ENCODE measurements around the gene DDX11. TPM values are rescaled to one million over a fixed set of nuclear protein-coding genes. Genes with fewer than 3 reads are reported as not detected.
"Not testable (repeated sequence)": the region's sequence is repeated elsewhere in the genome, so short reads cannot be mapped to it uniquely, and the experiment has no call there.

DDX11 gene
- 10 to 100 TPM; 15.3 to 96.1 TPM for total RNA-seq

GRCh38 chr12:31073527-31074332 is at the start of gene DDX11:
TSS of gene DDX11 (plus strand) at chr12:31073860. CDS start at chr12:31078394, 4,534 bp downstream.
- intact Hi-C loops (cut with DNase I); H3K36me3 ChIP-seq; H3K27me3 ChIP-seq; H3K4me1 ChIP-seq; H3K9me3 ChIP-seq: not testable (repeated sequence)
- peak within 1 kb of the TSS; percentile 61 for H3K27ac ChIP-seq
- H3K4me3 ChIP-seq: peak within 1 kb of the TSS; percentile 57
- DNase-seq: peak; percentile 96
- peak within 1 kb of the TSS; percentile 48 to 77 for H3K9ac ChIP-seq (ENCODE audit: low read depth in 2 of 2, low read length in 2 of 2)

- DNase-seq: no peak
- no peak for TF ChIP-seq CTCF (IDR thresholded peaks at IDR 0.05)
- no peaks in the 10 kb centered on the region for H3K27me3 ChIP-seq
- H3K4me1 ChIP-seq: no peaks in the 10 kb centered on the region
- H3K9me3 ChIP-seq: no peaks in the 10 kb centered on the region
- H3K27ac ChIP-seq: no peak overlapping the region
- intact Hi-C loops (cut with DNase I): no loop called here
- H3K9ac ChIP-seq (ENCODE audit: low read depth in 2 of 2, low read length in 2 of 2): no peak overlapping the region
- H3K4me3 ChIP-seq: no peak overlapping the region
- H3K36me3 ChIP-seq: no peaks in the 10 kb centered on the region
Measured at GRCh38 chr12:31026202-31026601, 47.5 kb upstream of the DDX11 start.

GRCh38 chr12:31027006-31027405 is 46.7 kb upstream of the DDX11 start:
- H3K27me3 ChIP-seq; H3K9ac ChIP-seq (ENCODE audit: low read depth in 2 of 2, low read length in 2 of 2); H3K4me1 ChIP-seq; DNase-seq; H3K36me3 ChIP-seq; intact Hi-C loops (cut with DNase I); H3K4me3 ChIP-seq; H3K27ac ChIP-seq; H3K9me3 ChIP-seq: not testable (repeated sequence)

GRCh38 chr12:31029468-31029867 is 44.2 kb upstream of the DDX11 start:
- H3K9ac ChIP-seq (ENCODE audit: low read depth in 2 of 2, low read length in 2 of 2): no peak overlapping the region
- H3K4me3 ChIP-seq: no peak overlapping the region
- H3K27ac ChIP-seq: no peak overlapping the region
- no peaks in the 10 kb centered on the region for H3K4me1 ChIP-seq
- H3K9me3 ChIP-seq: no peaks in the 10 kb centered on the region
- H3K36me3 ChIP-seq: no peaks in the 10 kb centered on the region
- no peak for DNase-seq
- intact Hi-C loops (cut with DNase I): no loop called here
- H3K27me3 ChIP-seq: no peaks in the 10 kb centered on the region
- no peak for TF ChIP-seq CTCF (IDR thresholded peaks at IDR 0.05)

GRCh38 chr12:31029916-31030562 is 43.6 kb upstream of the DDX11 start:
- no peak overlapping the region for H3K9ac ChIP-seq (ENCODE audit: low read depth in 2 of 2, low read length in 2 of 2)
- no peak overlapping the region for H3K4me3 ChIP-seq
- no peak for DNase-seq
- TF ChIP-seq CTCF (IDR thresholded peaks at IDR 0.05): no peak
- H3K4me1 ChIP-seq: no peaks in the 10 kb centered on the region
- intact Hi-C loops (cut with DNase I): no loop called here
- H3K27me3 ChIP-seq: no peaks in the 10 kb centered on the region
- no peaks in the 10 kb centered on the region for H3K9me3 ChIP-seq
- no peak overlapping the region for H3K27ac ChIP-seq
- no peaks in the 10 kb centered on the region for H3K36me3 ChIP-seq

- Histone ChIP-seq H3K36me3 (no peaks in the 10 kb centered on the region), H3K27me3 (no peaks in the 10 kb centered on the region), H3K27ac (no peak overlapping the region), H3K9ac (ENCODE audit: low read depth in 2 of 2, low read length in 2 of 2) (no peak overlapping the region), H3K4me1 (no peaks in the 10 kb centered on the region), H3K9me3 (no peaks in the 10 kb centered on the region), H3K4me3 (no peak overlapping the region)
- DNase-seq: no peak
- TF ChIP-seq CTCF (IDR thresholded peaks at IDR 0.05): no peak
- intact Hi-C loops (cut with DNase I): no loop called here
Measured at GRCh38 chr12:31031951-31032335, 41.7 kb upstream of the DDX11 start.

Measured in colonic mucosa (tissue), 4 donors.